Activated gamma-delta T cell treated with anti-CD3 and anti-CD28 coated beads, Interleukin-2, amount 50 U/mL, for 16 hours (primary cell): Measurements from ENCODE around the gene FBXL3.
"Not testable (repeated sequence)": the region's sequence is repeated elsewhere in the genome, so short reads cannot be mapped to it uniquely, and the experiment has no call there.

ENCODE experiments used
- DNase-seq: peaks from one replicate; pipeline ENCODE4 v3.0.0-alpha.2; 2020; ENCODE audit warnings: low read depth

Gene FBXL3

GRCh38 chr13:76982061-76982460, 44.9 kb downstream of the FBXL3 start:
- no peak for DNase-seq

DNA sequence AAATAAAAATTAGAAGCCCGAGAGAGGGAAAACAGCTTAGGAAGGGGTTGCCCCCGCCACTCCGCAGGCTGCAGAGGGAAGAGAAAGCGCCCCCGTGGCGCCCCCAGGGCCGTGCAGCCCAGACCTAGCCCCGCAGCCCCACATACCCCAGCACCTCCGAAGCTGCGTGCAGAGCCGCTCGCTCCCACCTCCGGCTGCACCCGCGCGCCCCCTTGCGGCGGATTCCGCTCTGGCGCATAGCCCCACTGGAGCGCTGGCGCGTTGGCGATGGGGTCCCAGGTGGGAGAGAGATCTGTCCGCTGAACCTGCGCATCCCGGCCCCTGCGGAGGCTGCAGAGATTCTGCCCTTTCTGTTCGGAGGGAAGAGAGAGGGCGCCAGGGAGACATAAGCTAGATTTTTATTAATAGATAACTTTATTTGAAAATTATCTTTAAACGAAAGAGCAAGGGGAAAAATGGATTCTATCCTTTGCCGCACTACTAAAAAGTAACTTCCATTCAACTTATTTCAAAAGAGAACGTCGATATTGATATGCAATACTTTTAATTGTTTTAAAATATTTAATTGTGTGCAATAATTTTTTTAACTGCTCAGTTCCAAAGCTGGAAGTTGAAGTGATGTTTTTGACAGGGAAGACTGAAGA, 46.8 kb downstream of the FBXL3 start:
- DNase-seq: peak; percentile 81

DNA sequence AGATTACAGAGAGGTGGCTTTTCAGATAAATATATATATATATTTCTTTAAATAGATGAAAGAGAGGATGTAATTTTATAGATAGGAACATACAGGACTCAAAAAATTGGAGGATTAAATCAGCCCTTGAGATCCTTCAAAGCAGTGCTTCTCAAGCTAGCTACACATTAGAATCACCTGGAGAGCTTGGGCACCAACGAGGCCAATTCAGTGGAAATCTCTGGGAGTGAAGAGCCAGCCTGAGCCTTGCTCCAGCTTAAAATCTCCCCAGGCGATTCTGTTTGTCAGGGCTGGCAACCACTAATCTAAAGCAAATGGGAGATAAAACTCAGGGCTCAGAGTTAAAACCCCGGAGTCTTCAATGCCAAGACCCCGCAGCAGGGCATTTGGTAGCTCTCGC, 50.0 kb downstream of the FBXL3 start:
- no peak for DNase-seq

GRCh38 chr13:76976490-76976889, 50.5 kb downstream of the FBXL3 start:
- no peak for DNase-seq

GRCh38 chr13:76975863-76976262, 51.1 kb downstream of the FBXL3 start:
- no peak for DNase-seq

- no peak for DNase-seq
These were observed 52.4 kb downstream of the FBXL3 start for GRCh38 chr13:76974618-76974975.

DNA sequence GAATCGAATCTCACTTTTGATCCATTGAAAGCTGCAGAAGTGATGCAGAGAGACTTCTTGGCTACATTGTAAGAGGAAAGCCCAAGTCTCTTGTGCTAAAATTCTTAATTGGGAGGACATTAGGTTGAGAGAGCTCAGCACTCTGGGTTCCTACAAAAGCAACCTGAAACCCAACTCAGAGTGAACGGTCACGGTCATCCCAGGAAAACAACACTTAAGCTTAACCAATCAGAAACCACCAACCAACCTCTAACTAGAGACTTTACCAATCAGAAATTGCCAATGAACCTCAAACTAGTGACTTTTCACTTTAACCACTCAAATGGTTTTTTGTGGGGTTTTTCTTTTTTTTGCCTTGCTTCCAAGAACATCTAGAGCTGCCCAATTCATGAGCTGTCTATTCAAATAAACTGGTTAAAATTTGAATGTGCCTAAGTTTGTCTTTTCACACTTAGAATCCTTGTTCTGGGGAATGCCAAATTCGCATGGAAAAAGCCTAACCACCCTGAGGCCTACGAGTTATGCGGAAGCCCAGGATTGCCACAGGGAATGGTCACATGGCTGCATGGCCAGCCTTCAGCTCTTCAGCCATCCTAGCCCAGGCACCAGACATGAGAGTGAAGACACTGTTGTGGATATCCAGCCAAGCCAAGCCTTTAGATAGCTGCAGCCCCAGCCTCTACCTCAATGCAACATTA, 52.9 kb downstream of the FBXL3 start:
- DNase-seq: no peak

GRCh38 chr13:76971851-76972829, 54.8 kb downstream of the FBXL3 start:
- DNase-seq: no peak

- no peak for DNase-seq
These were observed 55.7 kb downstream of the FBXL3 start for GRCh38 chr13:76971215-76971614.

- DNase-seq: no peak
These were observed 57.2 kb downstream of the FBXL3 start for GRCh38 chr13:76969488-76970365.

- DNase-seq: no peak
These were observed 58.9 kb downstream of the FBXL3 start for GRCh38 chr13:76968041-76968440.

DNA sequence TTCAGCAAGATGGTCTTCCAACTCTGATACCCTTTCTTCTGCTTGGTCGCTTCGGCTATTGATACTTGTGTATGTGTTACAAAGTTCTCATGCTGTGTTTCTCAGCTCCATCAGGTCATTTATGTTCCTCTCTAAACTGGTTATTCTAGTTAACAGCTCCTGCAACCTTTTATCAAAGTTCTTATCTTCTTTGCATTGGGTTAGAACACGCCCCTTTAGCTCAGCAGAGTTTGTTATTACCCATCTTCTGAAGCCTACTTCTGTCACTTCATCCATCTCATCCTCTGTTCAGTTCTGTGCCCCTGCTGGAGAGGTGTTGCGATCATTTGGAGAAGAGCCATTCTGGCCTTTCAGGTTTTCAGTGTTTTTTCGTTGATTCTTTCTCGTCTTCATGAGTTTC, 59.9 kb downstream of the FBXL3 start:
- no peak for DNase-seq

DNA sequence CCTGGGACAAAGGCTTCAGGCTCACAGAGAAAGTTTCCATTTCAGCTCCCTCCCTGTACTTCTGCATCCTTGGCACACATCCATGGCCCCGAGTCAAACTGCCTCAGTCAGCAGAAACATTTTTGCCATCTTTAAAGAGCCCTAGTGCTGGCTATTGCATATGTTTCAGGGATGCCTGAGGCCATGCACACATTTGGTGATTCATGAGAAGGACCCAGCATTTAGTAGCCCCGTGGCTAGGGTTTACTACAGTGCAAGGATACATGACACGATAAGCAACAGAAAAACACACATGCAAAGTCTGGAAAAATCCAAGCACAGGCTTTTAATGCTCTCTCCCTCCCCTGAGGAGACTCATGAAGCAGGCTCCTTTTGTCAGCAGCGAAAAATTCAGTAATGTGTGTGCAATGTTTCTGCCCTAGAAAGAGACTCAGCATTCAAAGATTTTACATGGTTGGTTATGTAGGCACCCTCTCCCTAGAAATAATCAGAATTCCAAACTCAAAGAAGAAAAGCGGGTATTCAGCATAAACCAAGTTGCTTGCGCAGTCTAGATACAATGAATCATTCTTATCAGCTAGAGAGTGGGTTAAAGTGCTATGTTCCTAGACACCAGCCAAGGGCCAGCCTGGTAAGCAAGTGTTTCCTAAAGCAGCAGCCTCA, 61.1 kb downstream of the FBXL3 start:
- DNase-seq: no peak

- DNase-seq: not testable (repeated sequence)
These were observed 67.2 kb downstream of the FBXL3 start for GRCh38 chr13:76959734-76960133.

GRCh38 chr13:76958841-76959432, 68.0 kb downstream of the FBXL3 start:
- no peak for DNase-seq

DNA sequence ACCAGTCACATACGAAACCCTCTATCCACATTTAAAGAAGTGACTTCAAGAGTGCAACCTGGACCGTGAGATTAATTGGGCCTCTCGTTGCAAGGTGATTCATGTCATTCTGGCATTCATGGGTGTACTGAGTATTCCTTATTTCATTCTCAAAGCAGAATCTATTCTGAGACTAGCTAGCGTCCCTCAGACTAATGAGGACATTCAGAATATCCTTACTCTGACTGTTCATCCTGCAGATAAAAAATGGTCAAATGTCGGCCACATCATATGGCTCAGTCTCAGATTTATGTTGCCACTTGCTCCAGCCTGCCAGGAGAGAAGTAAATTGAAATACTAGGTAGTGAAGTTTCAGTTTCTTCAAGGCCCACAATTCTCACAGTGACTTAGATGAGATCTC, 71.3 kb downstream of the FBXL3 start:
- no peak for DNase-seq
